Transverse colon (tissue), 4 donors: ENCODE data around the gene WLS. TPM values are rescaled to one million over a fixed set of nuclear protein-coding genes. Genes with fewer than 3 reads are reported as not detected.

Source experiments
- DNase-seq: peaks from one replicate; pipeline ENCODE4 v3.0.0-alpha.2; 2019
- H3K27ac ChIP-seq, 4 donors: fragments of 200-600 bp; sonication (generic); 2 replicates each; pipeline ENCODE4 v1.5.1; 2016 to 2018; ENCODE audit warnings: inconsistent platforms in 4 of 4
- H3K27me3 ChIP-seq: fragments of 200-600 bp; sonication (generic); 2 replicates; pipeline ENCODE4 v1.5.1; 2017; ENCODE audit warnings: inconsistent platforms
- H3K36me3 ChIP-seq, 4 donors: fragments of 200-600 bp; sonication (generic); 2 replicates each; pipeline ENCODE4 v1.5.1; 2017 to 2019; ENCODE audit warnings: inconsistent platforms in 4 of 4
- H3K4me1 ChIP-seq, 4 donors: fragments of 200-600 bp; sonication (generic); 2 replicates each; pipeline ENCODE4 v1.5.1; 2017 to 2020; ENCODE audit warnings: inconsistent platforms in 4 of 4
- H3K4me3 ChIP-seq, 4 donors: fragments of 200-600 bp; sonication (generic); 1 replicate in 1 of 4; 2 replicates in 3 of 4; pipeline versions ENCODE4 v1.5.1 to v1.6.1; 2017 to 2019; ENCODE audit warnings: inconsistent platforms in 4 of 4
- H3K9me3 ChIP-seq, 2 donors: fragments of 200-600 bp; sonication (generic); 2 replicates each; pipeline ENCODE4 v1.5.1; 2017 to 2019; ENCODE audit warnings: inconsistent platforms in 2 of 2
- EP300 ChIP-seq: sonication (generic); formaldehyde crosslinking; IDR thresholded peaks from one replicate; pipeline ENCODE4 v1.6.1; 2017; ENCODE audit warnings: antibody characterized with exemption, low read depth
- POLR2A ChIP-seq: fragments of 450-650 bp; IDR thresholded peaks from one replicate; pipeline ENCODE4 v1.6.1; 2016; ENCODE audit warnings: antibody characterized with exemption, mild to moderate bottlenecking, moderate library complexity
- POLR2AphosphoS5 ChIP-seq, 3 donors: sonication (generic); formaldehyde crosslinking; IDR thresholded peaks; one replicate each; pipeline ENCODE4 v1.6.1; 2016; ENCODE audit warnings: antibody characterized with exemption in 3 of 3
- WGBS, 2 donors: methylation state at CpG; one replicate each; pipeline ENCODE4 v1.1.5; 2018; ENCODE audit warnings: low coverage in 1 of 2; 5-methylcytosine and 5-hydroxymethylcytosine counted together
- in situ Hi-C, 4 donors: fragments of 200-750 bp; cut with MboI; loops; one replicate each; pipeline versions ENCODE4 v1.15.0 to v1.15.1; 2017; ENCODE audit warnings: low sequenced_read_pairs in 3 of 4, low pct_ligation_motif_present in 1 of 4, low pct_unique_long_range_greater_than_20kb in 1 of 4
- intact Hi-C: fragments of 100-400 bp; cut with DNase I; formaldehyde crosslinking; loops from one replicate; pipeline ENCODE4 v1.15.1; 2023; ENCODE audit warnings: low total_unique reads
- total RNA-seq, 4 donors: library from RNA; depleted of rRNA; stranded (reverse); fragments of >200 nt; gene quantifications; one replicate each; pipeline ENCODE4 v1.1.0, GENCODE V29; 2016
- TF ChIP-seq, protein P1 (sequence below), 5 experiments: fragments of 200-600 bp in 3 of 5; fragments of 450-650 bp in 2 of 5; sonication (generic) in 3 of 5; IDR thresholded peaks; 1 replicate in 2 of 5; 2 replicates in 3 of 5; pipeline ENCODE4 v1.5.1; 2016 to 2017; ENCODE audit warnings: antibody characterized with exemption in 5 of 5, inconsistent platforms in 3 of 5, mild to moderate bottlenecking in 2 of 5, moderate library complexity in 1 of 5

WLS gene
- total RNA-seq, 4 donors from 2014 or later = 69.9 to 117 (median 98.7) TPM

DNA sequence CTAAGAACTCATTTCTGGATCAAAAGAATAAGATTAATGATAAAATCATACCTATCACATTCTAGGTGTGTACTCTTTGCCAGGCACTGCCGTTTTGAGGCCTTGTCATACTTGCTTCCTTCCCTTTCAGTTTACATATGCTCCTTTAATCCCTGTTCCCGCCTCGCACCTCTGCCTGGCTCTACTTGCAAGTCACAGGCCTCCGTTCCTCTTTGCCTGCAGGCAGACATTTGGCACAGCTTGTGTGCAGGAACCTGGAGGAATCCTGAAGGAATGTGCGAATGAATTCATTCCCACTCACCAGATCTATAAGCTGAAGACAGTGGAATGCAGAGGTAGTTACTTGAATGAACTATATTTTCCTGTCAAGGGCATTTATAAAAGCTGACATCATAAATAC, 13.8 kb downstream of the WLS start:
- in situ Hi-C loops = no loop called here
- TF ChIP-seq POLR2AphosphoS5 (IDR thresholded peaks at IDR 0.05) (no peak), EP300 (no peak), POLR2A (no peak)
- TF ChIP-seq, protein P1, sequence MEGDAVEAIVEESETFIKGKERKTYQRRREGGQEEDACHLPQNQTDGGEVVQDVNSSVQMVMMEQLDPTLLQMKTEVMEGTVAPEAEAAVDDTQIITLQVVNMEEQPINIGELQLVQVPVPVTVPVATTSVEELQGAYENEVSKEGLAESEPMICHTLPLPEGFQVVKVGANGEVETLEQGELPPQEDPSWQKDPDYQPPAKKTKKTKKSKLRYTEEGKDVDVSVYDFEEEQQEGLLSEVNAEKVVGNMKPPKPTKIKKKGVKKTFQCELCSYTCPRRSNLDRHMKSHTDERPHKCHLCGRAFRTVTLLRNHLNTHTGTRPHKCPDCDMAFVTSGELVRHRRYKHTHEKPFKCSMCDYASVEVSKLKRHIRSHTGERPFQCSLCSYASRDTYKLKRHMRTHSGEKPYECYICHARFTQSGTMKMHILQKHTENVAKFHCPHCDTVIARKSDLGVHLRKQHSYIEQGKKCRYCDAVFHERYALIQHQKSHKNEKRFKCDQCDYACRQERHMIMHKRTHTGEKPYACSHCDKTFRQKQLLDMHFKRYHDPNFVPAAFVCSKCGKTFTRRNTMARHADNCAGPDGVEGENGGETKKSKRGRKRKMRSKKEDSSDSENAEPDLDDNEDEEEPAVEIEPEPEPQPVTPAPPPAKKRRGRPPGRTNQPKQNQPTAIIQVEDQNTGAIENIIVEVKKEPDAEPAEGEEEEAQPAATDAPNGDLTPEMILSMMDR (IDR thresholded peaks at IDR 0.05) = no peak
- peaks cover 15 to 61% (median 32%) of the 10 kb centered on the region in 4 donors for H3K4me1 ChIP-seq
- no peak overlapping the region for H3K4me3 ChIP-seq
- no peaks in the 10 kb centered on the region for H3K27me3 ChIP-seq
- WGBS, 2 donors = 59 to 60% methylated on average over 5 of the region's 5 CpGs
- DNase-seq = no peak
- H3K27ac ChIP-seq = peak overlapping the region; percentile 40 to 82 (median 61)
- intact Hi-C loops = no loop called here
- H3K9me3 ChIP-seq = no peaks in the 10 kb centered on the region
- no peaks in the 10 kb centered on the region for H3K36me3 ChIP-seq

DNA sequence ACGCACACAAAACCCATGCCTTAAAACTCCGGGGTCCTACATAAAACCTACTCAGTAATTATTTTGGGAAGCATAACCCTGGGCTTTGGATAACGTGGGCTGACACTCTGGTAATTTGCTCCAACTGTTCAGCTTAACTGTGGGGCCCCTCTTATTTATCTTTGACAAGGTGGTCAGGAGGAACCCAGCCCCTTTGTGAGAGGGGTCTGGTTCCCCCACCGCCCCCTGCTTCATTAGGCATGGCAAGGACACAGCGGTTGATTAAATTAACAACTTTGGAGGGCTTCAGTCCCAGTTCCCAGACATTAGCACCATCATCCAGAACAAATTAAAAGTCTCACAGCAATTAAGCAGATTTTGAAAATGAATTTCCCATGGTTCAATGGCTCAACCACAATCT, 14.7 kb downstream of the WLS start:
- TF ChIP-seq, protein P1 (IDR thresholded peaks at IDR 0.05) = no peak
- TF ChIP-seq POLR2AphosphoS5 (IDR thresholded peaks at IDR 0.05) (no peak), POLR2A (no peak), EP300 (no peak)
- Histone ChIP-seq H3K4me3 (no peak overlapping the region), H3K27ac (peak overlapping the region; percentile 40 to 82 (median 61)), H3K36me3 (no peaks in the 10 kb centered on the region), H3K4me1 (peaks cover 20 to 67% (median 36%) of the 10 kb centered on the region in 4 donors), H3K27me3 (no peaks in the 10 kb centered on the region), H3K9me3 (no peaks in the 10 kb centered on the region)
- intact Hi-C loops (no loop called here), in situ Hi-C loops (no loop called here)
- WGBS, 2 donors = 84% methylated on average over 5 of the region's 5 CpGs; no CpG with 5 or more reads in 1 of the 2 donors
- DNase-seq = no peak

DNA sequence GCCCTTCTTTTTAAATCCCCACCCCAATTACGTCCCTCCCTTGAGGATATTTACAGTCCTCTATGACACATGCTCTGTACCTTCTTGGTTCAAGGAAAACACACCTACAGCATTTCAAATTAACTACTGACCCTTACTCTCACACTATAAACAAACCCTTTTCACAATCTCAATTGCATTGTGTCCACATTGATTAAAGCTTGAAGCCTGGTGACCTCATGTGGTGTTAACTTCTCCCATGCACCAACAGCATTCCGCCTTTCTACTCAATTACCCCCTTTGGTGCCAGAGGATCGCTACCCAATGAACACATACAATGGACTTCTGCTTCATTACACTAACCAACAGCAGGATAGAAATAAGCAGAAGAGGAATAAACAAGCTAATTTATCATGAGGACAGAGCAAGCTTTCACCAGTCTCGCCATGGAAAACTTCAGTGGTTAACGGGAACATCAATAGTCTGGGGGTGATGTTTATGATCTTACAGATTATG, 15.2 kb downstream of the WLS start:
- Histone ChIP-seq H3K27ac (peak overlapping the region; percentile 42 to 82 (median 74)), H3K27me3 (no peaks in the 10 kb centered on the region), H3K9me3 (no peaks in the 10 kb centered on the region), H3K36me3 (no peaks in the 10 kb centered on the region), H3K4me3 (no peak overlapping the region), H3K4me1 (peaks cover 20 to 64% (median 36%) of the 10 kb centered on the region in 4 donors)
- intact Hi-C loops = no loop called here
- TF ChIP-seq POLR2AphosphoS5 (IDR thresholded peaks at IDR 0.05) (no peak), EP300 (no peak), POLR2A (no peak)
- TF ChIP-seq, protein P1 (IDR thresholded peaks at IDR 0.05) = no peak
- in situ Hi-C loops = no loop called here
- WGBS, 2 donors = 78 to 81% methylated on average over 4 to 5 of the region's 5 CpGs
- DNase-seq = no peak

DNA sequence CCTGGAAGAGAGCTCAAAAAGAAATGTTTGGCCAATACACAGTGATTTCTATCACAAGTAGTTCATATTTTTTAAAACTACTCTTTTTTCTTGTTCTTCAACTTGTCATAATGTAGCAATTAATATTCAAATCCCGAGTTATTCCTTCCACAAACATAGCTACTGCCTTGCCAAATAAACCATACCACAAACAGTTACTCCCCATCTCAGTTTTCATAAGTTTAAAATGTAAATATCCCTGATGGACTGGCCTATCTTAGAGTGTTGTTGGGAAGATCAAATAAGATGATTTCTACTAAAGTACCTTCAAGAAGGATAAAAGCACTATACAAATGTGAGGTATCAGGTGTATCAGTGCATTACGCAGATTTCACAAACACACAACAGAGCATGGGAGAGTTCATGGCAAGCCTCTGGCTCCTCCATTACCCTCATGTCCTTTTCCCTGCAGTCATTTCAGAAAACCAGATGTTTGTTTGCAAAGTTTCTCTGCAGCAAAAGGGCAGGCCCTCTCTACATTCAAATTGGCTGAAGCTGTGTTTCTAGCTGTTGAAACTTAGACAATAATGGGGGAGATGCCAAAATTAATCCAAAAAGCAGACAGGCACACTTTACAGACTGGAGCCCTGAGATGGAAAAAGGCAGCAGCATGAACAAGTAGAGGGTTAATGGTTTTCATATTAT, 16.1 kb downstream of the WLS start:
- H3K27ac ChIP-seq = peak overlapping the region; percentile 42 to 82 (median 74)

More for the DNA sequence above, 16.1 kb downstream of the WLS start:
- no peaks in the 10 kb centered on the region for H3K27me3 ChIP-seq
- no peaks in the 10 kb centered on the region for H3K9me3 ChIP-seq
- peaks cover 20 to 57% (median 36%) of the 10 kb centered on the region in 4 donors for H3K4me1 ChIP-seq
- intact Hi-C loops (no loop called here), in situ Hi-C loops (no loop called here)
- no peak for DNase-seq
- H3K36me3 ChIP-seq = no peaks in the 10 kb centered on the region
- 58 to 66% methylated on average over 2 of the region's 2 CpGs for WGBS, 2 donors
- no peak overlapping the region for H3K4me3 ChIP-seq
- TF ChIP-seq, protein P1 (IDR thresholded peaks at IDR 0.05) = no peak
